ENCODE data around the gene MIER2.
"Not testable (repeated sequence)": the region's sequence is repeated elsewhere in the genome, so short reads cannot be mapped to it uniquely, and the experiment has no call there.

Gene MIER2, protein sequence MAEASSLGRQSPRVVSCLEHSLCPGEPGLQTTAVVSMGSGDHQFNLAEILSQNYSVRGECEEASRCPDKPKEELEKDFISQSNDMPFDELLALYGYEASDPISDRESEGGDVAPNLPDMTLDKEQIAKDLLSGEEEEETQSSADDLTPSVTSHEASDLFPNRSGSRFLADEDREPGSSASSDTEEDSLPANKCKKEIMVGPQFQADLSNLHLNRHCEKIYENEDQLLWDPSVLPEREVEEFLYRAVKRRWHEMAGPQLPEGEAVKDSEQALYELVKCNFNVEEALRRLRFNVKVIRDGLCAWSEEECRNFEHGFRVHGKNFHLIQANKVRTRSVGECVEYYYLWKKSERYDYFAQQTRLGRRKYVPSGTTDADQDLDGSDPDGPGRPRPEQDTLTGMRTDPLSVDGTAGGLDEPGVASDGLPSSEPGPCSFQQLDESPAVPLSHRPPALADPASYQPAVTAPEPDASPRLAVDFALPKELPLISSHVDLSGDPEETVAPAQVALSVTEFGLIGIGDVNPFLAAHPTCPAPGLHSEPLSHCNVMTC

DNA sequence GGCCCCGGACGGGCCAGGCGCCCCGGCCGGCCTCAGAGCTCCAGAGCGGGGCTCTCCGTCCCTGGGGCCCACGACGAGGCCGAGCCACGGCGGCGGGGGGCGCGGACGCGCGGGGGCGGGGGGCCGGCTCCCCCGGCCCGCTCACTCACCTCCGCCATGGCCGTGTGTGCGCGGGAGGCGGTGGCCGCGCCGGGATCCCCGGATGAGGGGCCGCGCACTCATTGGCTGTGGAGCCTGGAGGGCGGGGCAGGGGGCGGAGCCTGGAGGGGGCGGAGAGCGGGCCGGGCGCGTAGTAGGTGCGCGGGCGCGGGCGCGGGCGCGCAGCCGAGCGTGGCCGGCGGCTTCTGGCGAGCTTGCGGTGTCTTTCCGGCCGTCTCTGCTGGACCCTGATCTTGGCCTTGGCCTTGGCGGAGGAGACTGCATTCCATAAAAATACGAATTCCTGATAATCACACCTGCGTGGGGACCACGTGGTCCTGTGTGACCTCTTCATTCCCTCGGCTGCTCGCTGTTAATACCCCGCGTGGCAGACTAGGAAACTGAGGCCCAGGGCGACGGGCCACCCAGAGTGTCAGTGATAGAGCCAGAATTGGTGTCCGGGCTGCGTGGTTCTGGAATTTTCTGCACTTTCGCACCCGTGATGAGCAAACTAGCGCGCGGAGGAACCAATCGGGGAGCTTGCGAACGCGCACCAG lies at the start of gene MIER2:
TSS of gene MIER2 (minus strand) at position 172 of the 695 bp plus-strand sequence. CDS start at position 158, 14 bp downstream.
- DNase-seq (ENCODE audit: low read depth), result no peak

DNA sequence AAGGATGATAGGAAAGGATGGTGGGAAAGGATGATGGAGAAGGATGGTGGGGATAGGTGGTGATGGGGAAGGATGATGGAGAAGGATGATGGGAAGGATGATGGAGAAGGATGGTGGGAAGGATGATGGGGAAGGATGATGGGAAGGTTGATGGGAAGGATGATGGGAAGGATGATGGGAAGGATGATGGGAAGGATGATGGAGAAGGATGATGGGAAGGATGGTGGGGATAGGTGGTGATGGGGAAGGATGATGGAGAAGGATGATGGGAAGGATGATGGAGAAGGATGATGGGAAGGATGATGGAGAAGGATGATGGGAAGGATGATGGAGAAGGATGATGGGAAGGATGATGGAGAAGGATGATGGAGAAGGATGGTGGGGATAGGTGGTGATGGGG lies 49.0 kb upstream of the MIER2 start:
- DNase-seq (ENCODE audit: low read depth), result not testable (repeated sequence)

DNA sequence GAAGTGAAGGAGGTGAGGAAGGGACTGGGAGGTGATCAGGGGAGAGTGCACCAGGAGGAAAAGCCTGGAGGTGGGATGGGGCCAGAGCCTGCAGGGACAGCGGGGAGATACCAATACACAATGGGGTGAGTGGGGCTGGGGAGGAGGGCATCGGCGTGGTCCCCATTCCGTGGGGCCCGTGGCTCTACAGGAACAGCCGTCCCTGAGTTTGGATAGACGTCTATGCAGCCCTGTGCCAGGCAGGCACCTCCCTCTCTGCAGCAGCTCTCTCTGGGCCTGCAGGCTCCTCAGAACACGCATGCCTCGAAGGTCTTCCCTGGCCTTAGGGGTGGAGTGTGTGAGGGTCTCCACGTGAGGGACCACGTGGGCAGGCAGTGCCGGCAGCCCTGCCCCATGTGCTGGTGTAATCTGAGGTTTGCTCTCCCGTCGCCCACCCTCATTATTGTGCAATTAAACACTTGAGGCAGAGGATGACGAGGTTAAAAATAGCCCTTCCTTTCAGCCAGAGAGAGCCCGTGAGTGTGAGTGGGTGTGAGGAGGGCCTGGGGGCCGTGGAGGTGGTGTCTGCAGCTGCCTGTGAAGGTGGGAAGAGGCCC lies 47.9 kb upstream of the MIER2 start:
- no peak for DNase-seq (ENCODE audit: low read depth)

DNA sequence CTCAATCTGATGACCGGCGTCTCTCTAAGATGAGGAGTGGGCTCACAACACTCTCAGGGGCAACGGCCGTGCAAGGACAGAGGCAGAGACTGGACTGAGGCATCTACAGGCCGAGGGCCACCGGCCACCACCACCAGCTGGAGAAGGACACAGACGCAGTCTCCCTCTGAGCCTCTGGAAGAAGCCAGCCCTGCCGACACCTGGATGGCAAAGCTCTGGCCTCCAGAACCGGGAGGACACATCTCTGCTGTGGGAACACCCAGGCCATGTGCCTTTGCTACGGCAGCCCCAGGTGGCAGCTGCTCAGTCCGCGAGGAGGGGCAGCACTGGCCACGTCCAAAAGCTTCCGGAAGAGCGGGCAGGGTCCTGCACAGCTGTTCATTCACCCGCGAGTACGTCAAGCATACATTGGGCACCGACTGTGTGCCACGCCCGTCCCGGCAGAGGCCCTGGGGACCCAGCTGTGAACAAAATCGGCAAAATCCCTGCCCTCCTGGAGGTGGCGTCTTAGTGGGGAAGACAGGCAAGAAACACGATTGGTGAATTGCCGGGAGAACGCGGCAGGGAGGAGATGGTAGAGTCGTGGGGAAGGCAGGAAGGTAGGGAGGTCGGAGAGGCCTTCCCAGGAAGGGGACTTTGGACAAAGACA lies 47.3 kb upstream of the MIER2 start:
- DNase-seq (ENCODE audit: low read depth), result no peak

DNA sequence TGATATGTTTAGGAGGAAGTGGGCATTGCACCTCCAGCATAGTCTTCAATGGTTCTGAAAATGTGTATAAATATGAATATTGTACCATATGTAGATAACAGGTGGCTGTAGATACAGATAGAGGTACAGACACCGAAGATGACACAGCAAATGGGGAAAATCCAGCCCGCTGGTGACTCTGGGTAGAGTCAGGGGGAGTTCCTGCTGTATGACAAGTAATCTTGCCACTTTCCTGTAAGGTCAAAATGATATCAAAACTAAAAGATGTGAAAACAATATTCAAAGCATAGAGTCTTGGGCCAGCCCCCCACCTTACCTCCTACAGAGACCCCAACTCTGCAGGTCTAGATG lies 46.6 kb upstream of the MIER2 start:
- no peak for DNase-seq (ENCODE audit: low read depth)

DNA sequence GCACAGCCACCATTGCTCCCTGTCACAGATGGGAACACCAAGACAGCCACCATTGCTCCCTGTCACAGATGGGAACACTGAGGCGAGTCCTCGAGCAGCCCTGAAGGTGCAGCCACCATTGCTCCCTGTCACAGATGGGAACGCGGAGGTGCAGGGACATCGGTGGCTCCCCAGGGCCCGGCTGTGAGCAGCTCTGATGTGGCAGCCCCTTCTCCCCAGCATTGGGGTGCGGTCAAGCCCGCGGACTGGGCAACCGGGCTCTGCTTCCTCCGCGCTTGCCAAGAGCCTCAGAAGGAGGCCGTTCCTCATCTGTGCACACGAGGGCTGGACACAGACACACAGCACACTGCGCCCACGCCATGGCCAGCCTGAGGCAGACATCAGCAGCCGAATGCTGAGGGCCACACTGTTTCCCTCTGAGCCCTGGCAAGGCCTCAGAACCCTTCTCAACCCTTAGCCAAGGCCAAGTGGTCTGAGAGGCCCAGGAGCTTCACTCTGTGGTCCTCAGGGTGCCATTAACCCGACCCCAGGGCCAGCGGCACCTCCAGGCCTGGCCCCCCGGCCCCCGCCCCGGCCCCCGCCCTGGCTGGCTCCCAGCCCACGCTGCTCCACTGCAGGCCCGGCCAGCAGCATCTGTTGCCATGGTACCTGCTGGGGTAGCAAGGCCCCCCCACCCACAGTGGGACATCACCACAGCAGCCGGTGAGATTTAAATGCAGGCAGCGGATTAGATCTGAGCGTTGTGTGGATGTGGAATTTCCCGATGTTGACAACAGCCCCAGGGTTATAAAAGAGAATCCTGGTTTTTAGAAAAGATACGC lies 46.0 kb upstream of the MIER2 start:
- DNase-seq (ENCODE audit: low read depth), result no peak

DNA sequence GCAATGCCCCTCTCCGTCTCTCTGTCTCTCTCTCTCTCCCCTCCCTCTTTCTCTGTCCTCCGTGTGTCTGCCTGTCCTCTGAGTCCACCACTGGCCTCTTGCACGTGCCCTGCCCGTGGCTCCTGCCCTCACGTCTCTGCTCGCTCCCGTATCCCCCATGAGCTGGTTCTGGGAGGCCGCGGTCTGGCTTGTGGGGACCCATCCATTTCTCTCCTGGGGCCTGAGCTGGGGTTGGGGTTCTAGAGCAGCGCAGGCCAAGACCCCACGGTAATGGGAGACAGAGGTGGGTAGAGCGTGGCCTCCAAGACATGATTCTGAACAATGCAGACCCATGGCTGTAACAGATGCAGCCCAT lies 45.3 kb upstream of the MIER2 start:
- no peak for DNase-seq (ENCODE audit: low read depth)

DNA sequence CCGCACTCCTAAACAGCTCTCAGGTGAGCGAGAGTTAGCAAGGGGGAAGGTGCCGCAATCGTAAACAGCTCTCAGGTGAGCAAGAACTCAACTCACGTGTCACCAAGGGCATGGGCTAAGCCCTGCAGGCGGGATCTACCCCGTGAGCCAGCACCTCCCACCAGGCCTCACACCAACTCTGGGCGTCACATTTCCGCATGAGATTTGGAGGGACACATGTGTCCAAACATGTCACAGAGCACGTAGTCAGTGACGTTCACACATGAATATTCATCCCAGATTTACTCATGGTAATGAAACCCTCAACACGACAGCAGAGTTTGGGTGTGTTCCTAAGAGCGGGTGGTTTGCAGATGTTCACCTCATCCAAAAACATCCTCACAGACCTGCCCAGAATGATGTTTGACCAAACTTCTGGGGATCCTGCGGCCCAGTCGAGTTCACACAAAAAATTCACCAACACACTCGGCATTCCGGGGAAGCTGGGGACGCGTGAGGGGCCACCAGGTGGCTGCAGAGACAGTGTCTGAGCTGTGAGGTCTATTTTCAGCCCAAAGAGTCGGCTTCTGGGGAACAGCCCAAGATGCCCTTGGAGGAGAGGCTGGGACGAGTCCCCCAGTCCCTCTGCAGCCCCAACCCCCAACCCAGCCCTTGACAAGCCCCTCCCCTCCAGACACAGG lies 44.8 kb upstream of the MIER2 start:
- DNase-seq (ENCODE audit: low read depth), result no peak

DNA sequence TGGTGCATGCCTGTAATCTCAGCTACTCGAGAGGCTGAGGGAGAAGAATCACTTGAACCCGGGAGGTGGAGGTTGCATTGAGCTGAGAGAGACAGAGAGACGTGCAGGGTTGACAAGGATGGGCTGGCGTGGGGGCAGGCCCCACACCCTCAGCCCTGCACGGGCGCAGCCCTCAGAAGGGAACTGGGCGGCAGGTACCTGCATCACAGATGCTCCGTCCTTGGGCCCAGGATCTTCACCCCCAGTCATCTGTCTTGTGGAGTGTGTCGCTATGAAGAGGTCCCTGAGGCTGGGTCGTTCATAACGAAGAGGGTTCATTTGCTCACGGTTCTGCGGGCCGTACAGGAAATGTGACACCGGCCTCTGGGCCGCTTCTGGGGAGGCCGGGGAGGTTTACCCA lies 44.1 kb upstream of the MIER2 start:
- no peak for DNase-seq (ENCODE audit: low read depth)

DNA sequence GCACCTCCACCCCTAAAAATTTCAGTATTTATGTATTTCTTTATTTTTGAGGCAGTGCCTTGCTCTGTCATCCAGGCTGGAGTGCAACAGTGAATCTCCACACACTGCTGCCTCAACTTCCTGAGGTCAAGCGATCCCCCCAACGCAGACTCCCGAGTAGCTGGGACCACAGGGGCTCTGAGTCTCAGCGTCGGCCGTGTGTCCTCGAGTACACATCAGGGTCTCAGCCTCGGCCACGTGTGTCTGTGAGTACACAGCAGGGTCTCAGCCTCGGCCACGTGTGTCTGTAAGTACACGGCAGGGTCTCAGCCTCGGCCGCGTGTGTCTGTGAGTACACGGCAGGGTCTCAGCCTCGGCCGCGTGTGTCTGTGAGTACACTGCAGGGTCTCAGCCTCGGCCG lies 43.2 kb upstream of the MIER2 start:
- no peak for DNase-seq (ENCODE audit: low read depth)

DNA sequence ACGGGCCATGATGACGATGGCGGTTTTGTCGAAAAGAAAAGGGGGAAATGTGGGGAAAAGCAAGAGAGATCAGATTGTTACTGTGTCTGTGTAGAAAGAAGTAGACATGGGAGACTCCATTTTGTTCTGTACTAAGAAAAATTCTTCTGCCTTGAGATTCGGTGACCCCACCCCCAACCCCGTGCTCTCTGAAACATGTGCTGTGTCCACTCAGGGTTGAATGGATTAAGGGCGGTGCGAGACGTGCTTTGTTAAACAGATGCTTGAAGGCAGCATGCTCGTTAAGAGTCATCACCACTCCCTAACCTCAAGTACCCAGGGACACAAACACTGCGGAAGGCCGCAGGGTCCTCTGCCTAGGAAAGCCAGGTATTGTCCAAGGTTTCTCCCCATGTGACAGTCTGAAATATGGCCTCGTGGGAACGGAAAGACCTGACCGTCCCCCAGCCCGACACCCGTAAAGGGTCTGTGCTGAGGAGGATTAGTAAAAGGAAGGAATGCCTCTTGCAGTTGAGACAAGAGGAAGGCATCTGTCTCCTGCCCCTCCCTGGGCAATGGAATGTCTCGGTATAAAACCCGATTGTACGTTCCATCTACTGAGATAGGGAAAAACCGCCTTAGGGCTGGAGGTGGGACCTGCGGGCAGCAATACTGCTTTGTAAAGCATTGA lies 42.2 kb upstream of the MIER2 start:
- DNase-seq (ENCODE audit: low read depth), result not testable (repeated sequence)

DNA sequence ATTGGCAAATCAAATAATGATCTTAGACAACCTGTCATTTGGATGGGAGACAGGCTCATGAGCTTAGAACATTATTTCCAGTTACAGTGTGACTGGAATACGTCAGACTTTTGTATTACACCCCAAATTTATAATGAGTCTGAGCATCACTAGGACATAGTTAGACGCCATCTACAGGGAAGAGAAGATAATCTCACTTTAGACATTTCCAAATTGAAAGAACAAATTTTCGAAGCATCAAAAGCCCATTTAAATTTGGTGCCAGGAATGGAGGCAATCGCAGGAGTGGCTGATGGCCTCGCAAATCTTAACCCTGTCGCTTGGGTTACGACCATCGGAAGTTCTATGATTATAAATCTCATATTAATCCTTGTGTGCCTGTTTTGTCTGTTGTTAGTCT lies 41.6 kb upstream of the MIER2 start:
- not testable (repeated sequence) for DNase-seq (ENCODE audit: low read depth)

DNA sequence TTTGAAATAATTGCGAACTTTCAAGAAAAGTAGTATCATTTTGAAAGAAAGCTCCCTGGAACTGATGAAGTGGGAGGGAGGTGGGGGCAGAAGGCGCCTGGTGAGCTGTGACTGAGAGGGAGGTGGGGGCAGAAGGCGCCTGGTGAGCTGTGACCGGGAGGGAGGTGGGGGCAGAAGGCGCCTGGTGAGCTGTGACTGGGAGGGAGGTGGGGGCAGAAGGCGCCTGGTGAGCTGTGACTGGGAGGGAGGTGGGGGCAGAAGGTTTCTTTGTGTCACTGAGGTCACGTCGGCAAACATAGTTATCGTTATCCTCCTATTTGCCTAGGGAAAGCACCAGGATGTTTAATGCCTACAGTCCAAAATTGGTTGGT lies 40.2 kb upstream of the MIER2 start:
- no peak for DNase-seq (ENCODE audit: low read depth)

DNA sequence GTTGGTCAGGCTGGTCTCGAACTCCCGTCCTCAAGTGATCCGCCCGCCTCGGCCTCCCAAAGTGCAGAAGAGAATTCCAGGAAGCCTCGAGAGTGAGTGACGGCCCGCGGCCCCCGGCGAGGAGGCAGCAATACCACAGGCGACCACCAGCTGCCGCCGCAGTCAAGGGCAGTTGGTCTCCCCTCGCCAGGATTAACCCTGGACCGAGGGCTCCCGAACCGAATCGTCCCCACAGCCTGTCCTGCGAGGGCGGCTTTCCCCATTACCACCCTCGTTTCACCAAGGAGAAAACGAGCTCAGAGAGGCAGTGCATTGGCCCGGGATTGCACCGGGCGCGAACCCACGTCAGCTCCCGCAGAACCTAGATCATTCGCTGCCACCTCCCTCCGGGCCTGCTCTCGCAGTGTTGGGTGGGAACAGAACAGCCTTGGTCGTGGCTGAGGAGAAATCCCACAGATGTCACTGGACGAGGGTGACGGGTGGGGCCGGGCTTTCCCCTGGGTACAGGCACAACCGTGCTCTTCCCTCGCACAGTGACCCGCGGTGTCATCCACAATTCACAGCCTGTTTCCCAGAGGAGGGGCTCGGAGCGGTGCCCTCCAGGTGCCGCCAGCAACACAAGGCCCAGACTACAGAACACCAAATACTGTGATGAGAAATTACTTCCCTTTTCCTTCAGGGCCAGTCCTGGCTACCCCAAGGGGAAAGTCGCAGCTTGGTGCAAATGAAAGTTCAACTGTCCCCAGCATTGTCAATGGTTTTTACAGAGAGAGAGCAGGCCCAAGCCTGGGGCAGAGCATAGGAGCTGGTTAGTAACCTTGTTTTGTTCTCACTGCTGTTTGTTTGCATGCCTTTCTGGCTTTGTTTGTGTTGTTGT lies 39.6 kb upstream of the MIER2 start:
- DNase-seq (ENCODE audit: low read depth), result no peak

DNA sequence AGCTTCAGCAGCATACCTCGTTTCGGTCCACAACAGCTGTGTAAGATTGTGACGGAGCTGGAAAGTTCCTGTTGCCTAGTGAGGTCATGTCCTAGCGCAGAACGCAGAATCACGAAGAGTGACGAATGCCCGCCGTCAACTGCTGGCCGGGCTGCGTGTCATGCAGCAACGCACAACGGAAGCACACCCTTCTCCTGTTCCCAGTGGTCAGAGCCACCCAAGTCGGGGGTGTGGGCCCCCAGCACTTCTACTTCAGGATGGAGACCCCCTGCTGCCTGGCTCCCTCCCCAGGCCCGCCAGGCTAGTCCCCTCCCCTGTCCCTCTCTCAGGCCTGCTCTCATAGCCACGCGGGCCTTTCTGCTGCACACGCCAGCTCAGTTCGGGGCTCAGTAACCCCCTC lies 38.4 kb upstream of the MIER2 start:
- DNase-seq (ENCODE audit: low read depth), result no peak

DNA sequence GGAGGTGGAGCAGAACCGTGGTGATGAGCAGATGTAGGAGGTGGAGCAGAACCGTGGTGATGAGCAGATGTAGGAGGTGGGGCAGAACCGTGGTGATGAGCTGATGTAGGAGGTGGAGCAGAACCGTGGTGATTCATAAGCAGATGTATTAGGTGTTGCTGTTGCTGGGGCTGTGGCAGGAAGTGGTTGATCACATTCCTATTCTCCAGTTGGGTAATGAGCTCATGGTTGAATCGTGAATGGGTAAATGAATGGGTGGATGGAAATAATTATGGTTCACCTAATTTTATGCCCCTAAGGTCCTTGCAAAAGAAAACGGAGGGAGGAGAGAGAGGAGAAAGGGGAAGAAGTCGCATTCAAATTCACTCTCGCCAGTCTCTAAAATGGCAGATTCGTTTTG lies 38.0 kb upstream of the MIER2 start:
- DNase-seq (ENCODE audit: low read depth), result not testable (repeated sequence)

DNA sequence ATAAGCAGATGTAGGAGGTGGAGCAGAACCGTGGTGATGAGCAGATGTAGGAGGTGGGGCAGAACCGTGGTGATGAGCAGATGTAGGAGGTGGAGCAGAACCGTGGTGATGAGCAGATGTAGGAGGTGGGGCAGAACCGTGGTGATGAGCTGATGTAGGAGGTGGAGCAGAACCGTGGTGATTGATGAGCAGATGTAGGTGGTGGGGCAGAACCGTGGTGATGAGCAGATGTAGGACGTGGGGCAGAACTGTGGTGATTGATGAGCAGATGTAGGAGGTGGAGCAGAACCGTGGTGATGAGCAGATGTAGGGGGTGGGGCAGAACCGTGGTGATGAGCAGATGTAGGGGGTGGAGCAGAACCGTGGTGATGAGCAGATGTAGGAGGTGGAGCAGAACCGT lies 37.3 kb upstream of the MIER2 start:
- not testable (repeated sequence) for DNase-seq (ENCODE audit: low read depth)

DNA sequence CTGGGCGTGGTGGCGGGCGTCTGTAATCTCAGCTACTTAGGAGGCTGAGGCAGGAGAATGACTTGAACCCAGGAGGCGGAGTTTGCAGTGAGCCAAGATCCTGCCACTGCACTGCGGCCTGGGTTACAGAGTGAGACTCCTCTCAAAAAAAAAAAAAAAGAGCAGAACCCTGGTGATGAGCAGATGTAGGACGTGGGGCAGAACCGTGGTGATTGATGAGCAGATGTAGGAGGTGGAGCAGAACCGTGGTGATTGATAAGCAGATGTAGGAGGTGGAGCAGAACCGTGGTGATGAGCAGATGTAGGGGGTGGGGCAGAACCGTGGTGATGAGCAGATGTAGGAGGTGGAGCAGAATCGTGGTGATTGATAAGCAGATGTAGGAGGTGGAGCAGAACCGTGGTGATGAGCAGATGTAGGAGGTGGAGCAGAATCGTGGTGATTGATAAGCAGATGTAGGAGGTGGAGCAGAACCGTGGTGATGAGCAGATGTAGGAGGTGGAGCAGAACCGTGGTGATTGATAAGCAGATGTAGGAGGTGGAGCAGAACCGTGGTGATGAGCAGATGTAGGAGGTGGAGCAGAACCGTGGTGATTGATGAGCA lies 36.1 kb upstream of the MIER2 start:
- not testable (repeated sequence) for DNase-seq (ENCODE audit: low read depth)

DNA sequence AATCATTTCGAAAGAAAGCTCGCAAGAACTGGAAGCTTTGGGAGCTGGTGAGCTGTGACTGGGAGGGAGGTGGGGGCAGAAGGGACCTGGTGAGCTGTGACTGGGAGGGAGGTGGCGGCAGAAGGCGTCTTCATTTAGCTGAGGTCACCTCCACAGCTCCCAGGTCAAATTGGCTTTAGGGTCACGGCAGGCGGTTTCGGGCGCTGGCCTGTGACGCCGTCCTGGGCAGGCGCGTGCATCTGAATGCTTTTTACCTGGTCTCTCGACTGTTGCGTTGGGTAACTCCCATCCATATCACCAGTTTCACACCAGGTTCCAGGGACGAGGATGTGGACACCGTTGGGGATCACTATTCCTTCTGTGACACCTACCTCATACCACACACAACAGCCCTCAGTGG lies 35.2 kb upstream of the MIER2 start:
- DNase-seq (ENCODE audit: low read depth), result no peak
